ENCODE data around the gene TGFBR2.
A peak's percentile ranks its signal among the peaks of the same experiment; 100 is the strongest.

Gene TGFBR2

DNA sequence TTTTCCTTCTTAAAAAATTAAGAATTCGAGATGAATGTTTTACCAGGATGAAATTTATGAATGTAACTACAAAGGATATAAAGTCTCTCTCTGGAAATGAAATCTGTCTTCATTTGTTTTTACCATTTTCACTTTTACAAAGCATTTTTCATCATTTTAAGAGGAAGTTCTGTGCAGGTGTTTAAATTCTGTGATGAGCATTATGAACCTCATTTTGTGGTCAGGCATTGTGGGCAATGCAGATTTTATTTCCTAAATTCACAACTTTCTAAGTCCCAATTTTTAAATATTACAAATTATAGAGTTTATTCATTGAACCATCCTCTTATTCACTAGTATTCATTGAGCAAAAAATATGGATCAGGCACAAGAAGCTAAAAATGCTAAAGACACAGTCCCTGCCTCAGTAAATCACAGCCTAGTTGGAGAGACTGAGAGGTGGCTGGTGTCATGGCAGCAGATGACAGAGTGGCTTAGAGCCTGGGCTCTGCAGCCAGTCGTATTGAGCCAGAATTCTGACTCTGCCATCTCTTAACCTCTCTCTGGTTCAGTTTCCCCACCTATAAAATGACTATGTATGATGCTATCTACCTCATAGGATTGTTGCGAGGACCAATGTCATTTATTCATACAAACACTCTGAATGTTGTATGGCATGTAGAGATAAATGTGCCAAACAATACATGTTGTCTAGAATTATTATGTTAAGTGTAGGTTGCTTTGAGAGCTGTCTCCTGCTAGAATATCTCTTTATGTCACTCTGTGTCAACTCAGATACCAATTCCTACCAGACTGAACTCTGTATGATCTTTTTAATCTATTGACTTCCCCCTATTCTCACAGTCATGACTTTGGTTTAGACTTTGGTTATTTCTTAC is 7.5 kb upstream of the TGFBR2 start:
- no peak overlapping the region for H3K4me3 ChIP-seq (ENCODE audit: low read depth, low read length)
- no peak for DNase-seq (ENCODE audit: low read depth)

DNA sequence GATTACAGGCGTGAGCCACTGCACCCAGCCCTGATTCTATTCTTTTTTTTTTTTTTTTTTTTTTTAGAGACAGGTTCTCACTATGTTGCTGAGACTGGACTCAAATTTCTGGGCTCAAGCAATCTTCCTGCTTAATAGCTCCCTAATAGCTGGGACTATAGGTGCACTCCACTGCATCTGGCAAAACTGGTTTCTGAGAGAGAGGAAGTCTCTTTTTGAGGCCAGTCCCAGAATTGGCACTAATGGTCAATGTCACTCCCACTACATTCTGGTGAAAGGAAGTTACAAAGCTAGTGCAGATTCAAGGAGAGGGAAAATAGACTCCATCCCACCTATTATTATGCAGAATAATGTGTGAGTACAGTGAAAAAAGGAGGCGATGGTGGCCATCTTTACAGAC is 5.8 kb upstream of the TGFBR2 start:
- no peak overlapping the region for H3K4me3 ChIP-seq (ENCODE audit: low read depth, low read length)
- no peak for DNase-seq (ENCODE audit: low read depth)

DNA sequence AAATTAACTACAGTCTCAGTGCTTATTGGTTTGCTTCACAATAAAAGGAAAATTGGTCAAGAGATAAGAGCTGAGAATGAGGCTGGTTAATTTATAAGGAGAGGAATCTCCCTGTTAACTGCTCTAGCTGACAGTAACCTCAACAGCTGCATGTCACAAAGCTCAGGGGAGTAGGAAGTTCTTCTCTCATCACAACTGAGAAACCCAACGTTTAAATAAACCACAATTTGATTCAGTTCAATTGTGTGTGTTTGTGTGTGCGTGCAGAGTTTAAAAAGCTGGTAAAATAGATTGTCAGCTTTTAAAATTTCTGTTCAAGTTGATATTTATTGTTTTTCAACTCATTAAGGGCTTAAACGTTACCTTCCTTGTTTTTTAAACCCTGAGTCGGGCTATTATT is 3.5 kb upstream of the TGFBR2 start:
- DNase-seq (ENCODE audit: low read depth), result no peak
- H3K4me3 ChIP-seq (ENCODE audit: low read depth, low read length), result no peak overlapping the region

DNA sequence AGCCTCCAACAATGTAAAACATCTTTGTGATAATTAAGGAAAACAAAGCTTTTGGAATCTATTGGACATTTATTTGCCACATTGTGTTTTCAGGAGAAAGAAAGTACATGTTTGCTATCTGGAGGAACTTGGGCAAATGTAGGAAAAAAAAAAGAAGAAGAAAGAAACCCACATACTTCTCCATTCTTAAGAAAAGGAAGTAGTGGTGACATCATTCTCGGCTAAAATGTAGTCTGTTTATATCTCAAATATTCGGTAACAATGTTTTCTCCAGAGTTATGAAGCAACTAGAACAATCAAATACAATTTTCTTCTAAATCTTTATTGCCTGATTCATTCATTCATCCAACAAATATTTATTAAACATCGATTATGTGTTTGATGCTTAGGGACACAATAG is 2.3 kb upstream of the TGFBR2 start:
- DNase-seq (ENCODE audit: low read depth), result no peak
- no peak overlapping the region for H3K4me3 ChIP-seq (ENCODE audit: low read depth, low read length)

DNA sequence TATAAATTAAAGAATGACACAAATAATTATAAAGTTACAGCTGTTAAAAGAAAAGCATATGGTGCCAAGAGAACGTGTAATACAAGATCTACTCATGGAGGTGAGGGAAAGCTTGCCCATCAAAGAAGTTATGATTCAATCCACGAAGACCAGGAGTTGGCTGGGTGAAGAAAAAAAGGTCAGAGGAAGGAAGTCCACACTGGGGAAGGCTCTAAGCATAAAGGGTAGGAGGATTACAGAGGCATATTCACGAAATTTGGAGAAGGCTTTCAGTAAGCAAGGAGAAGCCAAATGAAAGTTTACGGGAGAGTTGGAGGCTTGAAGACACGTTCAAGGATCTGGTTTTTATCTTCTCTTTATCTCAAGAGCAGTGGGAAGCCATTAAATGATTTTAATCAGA is 1.8 kb upstream of the TGFBR2 start:
- no peak overlapping the region for H3K4me3 ChIP-seq (ENCODE audit: low read depth, low read length)
- DNase-seq (ENCODE audit: low read depth), result no peak

DNA sequence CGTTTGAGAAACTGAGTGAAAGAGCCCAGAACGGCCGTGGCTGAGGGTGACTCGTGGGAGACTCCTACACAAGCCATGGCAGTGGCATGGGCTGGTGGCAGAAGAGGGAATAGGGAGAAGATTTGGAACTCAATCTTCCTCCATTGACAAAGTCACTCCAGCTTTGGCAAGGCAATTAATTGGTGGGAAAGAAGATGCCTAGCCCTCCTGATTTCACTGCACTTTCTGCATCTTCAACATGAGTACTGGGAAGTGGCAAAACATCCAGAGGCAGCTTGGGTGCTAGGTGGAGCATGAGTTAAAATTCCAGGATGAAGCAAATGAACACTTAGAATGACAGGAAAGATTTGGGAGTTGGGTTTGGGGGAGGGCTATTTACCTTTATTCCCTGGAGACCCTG is 1.4 kb upstream of the TGFBR2 start:
- no peak for DNase-seq (ENCODE audit: low read depth)
- no peak overlapping the region for H3K4me3 ChIP-seq (ENCODE audit: low read depth, low read length)

DNA sequence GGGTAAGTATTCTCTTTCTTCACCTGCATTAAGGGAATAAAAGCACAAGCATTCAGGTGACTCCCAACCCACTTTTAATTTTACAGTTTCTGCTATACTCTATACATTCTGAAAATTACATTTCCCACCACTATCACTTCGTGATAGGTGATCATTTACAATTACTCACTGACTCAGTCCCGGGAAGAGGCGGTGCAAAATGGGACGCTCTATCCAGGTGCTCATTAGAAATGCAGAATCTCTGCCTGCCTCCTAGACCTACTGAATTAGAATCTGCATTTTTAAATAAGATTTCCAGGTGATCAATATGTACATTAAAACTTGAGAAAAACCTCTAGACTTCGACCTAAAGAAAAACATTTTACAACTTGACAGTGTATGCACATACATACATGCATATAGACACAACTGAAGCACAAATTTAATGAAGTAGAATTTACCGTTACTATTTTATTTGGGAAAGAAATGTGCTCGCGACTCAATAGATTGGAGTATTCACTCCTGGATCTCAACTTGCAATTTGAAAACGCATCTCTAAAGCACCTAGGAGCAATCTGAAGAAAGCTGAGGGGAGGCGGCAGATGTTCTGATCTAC is 598 bp upstream of the TGFBR2 start:
- no peak for DNase-seq (ENCODE audit: low read depth)

DNA sequence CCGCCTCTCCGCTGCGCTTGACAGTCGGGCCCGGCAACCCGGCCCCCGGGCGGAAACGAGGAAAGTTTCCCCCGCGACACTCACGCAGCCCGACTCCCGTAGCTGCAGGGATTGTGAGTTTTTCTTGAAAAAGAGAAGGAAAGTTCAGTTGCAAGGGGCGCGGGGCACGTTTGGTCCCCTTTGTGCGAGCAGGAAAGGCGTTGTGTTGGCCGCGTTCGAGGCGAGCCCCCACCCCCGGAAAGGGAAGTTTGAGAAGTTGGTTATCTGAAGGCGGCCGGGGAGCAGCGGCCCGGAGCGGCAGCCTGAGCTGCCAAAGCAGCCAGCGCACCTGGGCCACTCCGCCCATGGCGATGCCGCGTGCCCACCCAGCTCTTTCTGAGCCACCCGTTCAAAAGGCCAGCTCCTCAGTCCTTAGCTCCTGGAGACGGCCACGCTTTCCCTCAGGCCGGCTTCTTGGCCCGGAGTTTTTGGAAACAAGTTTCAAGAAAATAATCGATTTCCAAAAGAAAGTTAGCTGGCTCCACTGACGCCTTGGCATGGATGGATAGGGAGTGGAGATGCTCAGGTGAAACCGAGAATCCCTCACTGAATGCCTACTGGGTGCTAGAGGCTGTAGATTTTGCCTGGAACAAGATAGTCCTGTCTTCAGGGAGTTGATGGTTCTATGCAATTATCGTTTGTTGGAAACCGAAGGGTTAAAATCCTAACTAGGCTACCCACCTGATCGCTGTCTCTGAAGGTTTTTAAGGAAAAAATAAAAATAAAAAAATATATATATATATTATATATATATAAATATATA is 832 bp downstream of the TGFBR2 start:
- H3K4me3 ChIP-seq (ENCODE audit: low read depth, low read length), result peak overlapping the region; percentile 90
- DNase-seq (ENCODE audit: low read depth), result no peak

More for the DNA sequence above, 598 bp upstream of the TGFBR2 start:
- H3K4me3 ChIP-seq (ENCODE audit: low read depth, low read length), result peak overlapping the region; percentile 90

DNA sequence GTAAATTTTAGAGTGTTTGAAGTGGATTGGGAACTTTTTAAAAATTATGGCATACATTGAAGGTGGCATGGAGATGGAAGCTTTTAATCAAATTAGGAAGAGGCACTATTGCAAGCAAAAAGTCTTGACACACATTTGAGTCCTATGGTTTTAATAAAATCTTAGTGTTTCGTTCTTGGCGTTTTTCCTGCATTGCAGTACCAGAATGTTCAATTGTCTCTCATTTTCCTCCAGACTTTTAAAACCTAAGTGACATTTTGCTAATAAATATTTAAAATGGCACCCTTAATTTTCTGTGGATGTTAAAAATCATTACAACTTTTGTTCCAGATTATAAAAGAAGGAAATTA is 2.2 kb downstream of the TGFBR2 start:
- peak overlapping the region; percentile 90 for H3K4me3 ChIP-seq (ENCODE audit: low read depth, low read length)
- no peak for DNase-seq (ENCODE audit: low read depth)

DNA sequence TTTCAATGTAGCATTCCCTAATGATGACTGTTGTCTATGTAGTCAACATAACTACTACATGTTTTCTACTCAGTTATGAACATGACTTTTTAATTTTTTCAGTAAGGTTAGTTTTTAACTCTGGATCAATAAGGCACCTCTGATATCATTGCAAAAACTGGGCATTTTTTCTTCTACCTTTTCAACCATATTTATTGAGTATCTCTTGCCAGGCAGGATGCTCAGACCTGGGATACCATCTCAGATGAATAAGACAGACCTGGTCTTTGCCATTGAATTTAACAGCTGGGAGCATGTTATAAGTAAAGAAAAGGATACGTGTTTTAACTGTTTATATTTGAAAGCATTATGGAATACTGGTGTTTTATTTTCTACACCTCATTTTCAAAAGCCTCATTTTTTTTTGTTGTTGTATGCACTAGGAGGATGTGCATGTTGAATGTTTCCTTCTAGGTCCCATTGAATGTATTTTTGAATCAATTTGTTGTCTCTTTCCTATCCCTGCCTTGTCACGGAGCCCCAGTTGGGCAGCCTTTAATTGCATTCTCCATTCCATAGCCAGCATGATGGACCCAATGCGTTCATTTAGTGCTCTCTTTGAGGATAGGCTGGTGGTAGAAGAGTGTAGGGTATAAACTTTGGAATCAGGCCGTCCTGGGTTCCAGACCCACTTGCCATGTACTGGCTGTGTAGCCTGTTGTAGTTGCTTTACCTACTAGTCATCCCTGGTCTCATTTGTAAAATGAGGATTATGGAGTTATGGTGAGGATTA is 3.7 kb downstream of the TGFBR2 start:
- peak overlapping the region; percentile 90 for H3K4me3 ChIP-seq (ENCODE audit: low read depth, low read length)
- DNase-seq (ENCODE audit: low read depth), result no peak

DNA sequence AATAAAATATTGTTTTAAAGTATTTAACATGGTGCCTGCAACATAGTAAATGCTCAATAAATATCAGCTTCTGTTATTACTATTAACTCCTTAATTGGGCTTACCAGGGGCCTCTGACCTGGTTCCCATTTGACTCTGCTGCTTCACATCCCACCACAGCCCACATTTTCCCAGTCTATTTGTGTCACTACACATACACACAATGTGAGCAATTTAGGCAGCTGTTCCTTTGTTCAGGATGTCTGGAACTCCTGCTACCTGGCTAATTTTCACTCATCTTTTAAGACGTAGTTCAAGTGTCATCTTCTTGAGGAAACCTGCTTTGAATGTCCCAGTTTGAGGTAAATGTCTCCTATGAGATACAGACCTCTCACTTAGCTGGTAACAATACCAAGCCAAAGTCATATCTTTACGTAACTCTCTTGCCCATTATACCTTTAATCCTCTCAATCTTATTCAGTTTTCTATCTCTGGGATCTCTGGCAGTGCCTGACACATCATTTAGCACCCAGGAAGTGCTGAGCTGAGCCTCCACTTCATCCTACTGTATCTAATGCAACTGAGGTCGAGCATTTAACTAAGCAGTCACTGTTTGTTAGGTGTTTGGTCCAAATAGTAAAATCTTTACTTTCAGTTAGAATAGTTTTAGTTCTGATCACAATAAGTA is 4.4 kb downstream of the TGFBR2 start:
- DNase-seq (ENCODE audit: low read depth), result no peak
- peak overlapping the region; percentile 90 for H3K4me3 ChIP-seq (ENCODE audit: low read depth, low read length)

DNA sequence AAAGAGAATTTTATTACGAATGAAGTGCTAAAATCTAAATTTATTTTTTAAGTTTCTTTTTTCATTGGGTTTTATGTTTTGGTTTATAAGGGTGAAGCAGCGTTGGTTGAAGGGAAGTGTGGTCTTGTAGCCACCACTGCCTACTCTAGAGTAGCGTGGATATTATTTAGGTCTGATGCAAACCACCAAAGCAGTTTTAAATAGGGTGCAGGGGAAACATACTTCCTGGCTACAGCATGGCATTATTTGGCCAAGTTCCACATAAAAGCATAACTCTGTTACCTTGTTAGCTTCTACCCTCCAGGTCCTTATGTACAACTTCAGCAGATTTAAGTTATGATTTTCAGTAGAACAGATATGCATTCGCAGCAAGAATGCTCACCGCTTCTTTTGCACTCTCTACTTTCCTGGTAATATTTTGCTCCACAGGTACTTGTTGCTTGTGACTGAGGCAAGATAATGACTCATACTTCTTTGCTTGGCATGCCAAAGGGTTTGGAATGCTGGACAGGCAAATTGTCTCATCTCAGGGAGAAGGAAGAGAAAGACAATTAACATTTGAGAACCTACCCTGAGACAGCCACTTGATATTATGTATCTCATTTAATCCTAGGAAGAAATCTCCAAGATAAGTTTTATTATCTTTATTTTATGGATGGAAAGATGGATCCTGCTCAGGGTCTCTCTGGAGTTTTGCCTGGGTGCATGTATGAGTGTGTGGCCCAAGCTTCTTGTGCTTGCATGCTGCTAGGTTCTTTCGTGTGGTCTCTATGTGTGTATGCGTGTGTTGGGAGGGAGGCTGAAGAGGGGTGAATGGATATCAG is 5.4 kb downstream of the TGFBR2 start:
- DNase-seq (ENCODE audit: low read depth), result no peak
- H3K4me3 ChIP-seq (ENCODE audit: low read depth, low read length), result no peak overlapping the region

DNA sequence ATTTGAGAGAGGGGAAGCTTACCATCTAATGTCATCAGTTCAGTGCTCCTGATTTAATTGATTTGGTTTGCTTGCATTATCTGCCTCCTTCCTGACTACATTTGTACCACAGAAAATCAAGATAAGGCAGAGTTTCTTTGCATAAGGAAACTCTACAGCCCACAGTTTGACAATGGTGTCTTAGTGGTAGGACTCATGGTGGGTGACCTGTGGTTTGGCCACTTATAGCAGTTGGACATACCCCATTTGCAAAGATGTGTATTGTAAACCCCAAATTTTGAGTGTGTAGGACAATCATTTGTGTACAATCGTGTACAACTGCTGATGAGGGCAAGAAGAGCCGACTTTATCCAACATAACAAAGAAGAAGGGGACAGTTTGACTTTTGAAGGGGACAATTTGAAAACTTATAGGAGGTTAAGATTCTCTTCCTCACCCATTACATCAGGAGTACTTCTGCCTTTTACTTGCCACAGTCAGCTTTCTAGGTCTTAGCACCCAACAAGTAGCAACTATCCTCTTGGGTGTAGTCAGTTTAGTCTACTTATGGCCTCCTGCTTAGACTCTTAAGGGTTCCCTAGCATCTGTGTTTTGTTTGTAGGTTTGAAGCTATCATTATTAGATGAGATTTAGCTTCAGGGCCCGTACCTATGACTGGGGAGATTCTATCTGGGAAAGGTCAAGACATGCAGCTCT is 6.2 kb downstream of the TGFBR2 start:
- H3K4me3 ChIP-seq (ENCODE audit: low read depth, low read length), result no peak overlapping the region
- no peak for DNase-seq (ENCODE audit: low read depth)

DNA sequence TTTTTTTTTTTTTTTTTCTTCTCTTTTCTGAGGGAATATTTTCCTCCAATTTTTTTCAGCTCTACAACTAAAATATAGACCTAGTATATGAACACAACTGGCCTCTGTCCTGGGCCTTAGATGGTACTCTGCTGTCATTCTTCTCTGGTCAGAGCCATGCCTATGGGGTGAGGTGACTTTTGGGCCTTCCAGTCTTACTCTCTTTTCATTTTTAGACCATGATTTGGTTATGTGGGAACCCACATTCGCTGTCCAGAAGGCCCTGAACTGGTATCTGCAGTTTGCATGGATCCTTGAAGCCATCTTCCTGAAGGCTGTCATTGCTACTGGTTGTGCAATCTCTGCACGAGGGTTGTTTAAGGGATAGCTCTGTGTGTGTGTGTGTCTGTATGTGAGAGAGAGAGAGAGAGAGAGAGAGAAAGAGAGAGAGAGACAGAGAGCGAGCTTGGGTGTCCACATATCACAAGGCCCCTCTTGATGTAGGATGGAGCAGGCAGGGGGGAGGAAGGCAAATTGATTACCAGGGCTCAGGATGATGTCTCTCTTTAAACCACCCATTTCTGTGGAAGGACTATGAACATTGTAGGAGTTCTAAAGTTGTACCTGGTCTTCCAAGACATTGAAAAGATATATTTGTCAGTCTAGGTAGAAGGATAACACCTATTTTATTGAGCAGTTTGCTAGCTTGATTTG is 6.9 kb downstream of the TGFBR2 start:
- no peak overlapping the region for H3K4me3 ChIP-seq (ENCODE audit: low read depth, low read length)
- no peak for DNase-seq (ENCODE audit: low read depth)

DNA sequence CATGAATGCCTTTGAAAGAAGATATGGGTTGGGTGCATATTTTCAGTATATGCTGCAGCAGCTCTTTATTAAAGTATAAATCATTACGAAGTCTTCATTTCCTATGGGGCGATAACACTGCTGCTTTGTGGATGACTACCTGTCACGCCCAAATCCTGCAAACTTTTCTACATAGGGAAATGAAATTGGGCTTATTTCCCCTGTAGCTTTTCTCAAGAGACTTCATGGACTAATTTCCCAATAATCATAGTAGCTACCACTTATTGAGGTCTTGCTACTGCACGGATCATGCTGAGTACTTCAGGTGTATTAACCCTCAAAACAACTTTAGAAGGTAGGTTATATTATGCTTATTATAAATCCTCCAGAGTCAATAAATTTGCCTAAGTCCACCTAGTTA is 8.0 kb downstream of the TGFBR2 start:
- H3K4me3 ChIP-seq (ENCODE audit: low read depth, low read length), result no peak overlapping the region
- no peak for DNase-seq (ENCODE audit: low read depth)

DNA sequence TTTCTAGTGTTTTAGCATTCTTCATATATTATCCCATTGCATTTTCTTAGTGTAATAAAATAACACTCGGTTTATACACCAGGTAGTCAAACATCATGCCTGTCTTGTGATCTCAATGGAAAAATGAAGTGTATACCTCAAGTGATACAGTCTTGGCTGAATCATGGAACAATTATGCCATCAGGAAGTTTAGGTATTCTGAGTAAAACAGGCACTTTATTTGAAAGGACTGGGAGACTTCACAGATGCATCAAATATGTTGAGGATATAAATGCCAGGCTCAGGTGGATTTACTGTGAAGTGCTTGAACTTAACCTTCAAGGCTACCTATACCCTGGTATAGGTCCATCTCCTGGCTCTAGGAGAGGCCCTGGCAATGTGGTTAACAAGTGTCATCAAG is 8.5 kb downstream of the TGFBR2 start:
- DNase-seq (ENCODE audit: low read depth), result no peak
- H3K4me3 ChIP-seq (ENCODE audit: low read depth, low read length), result no peak overlapping the region

DNA sequence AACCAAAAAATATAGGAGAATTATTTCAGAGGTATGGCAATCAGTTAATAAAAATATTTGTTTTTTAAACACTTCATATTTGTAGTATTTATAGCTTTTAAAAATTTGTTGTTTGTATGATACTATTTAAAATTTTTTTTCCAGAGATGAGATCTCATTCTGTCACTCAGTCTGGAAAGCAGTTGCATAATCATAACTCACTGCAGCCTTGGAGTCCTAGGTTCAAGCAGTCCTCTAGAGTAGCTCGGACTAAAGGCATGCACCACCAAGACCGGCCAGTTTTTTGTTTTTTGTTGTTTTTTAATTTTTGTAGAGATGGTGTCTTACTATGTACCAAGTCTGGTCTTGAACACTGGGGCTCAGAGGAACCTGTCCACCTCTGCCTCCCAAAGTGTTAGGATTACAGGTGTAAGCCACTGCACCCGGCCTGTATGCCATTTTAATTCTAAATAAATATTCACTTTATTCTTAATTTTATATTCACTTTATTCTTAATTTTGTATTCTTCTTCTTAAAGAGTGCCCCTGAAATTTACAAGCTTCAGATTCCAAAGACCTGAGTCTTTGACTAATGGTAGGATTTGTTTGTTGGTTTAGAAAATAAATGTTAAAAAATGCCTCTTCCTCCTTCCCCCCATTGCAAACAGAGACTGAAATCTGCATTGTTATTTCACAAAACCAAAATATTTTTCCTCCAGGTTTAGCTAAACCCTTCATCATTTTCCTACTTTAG is 9.4 kb downstream of the TGFBR2 start:
- DNase-seq (ENCODE audit: low read depth), result no peak
- no peak overlapping the region for H3K4me3 ChIP-seq (ENCODE audit: low read depth, low read length)

All from skeletal muscle cell (primary cell).